ENCODE results near the gene AATF. TPM values are rescaled to one million over a fixed set of nuclear protein-coding genes. Genes with fewer than 3 reads are reported as not detected.

The AATF gene
- total RNA-seq, 1 donor from 2014 or later: 54.5 TPM

DNA sequence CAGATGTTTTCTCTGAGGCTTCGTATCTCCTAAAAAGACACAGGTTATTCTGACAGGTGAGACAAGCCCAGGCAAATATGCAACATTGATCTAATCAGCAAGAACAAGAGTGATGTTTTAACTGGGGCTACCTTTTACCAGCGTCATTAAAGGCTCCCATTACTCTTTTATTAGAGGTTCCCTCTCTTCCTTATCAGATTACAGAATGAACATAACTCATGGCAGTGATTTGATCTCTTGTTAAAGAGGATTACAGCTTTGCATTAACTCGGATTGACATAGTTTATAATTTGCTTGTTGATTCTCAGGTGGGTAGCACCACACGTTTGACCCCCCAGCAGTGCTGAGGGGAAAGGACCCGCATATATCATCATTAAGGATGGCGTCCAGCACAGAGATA is 90.5 kb downstream of the AATF start:
- Histone ChIP-seq H3K4me3 (ENCODE audit: low read depth, low read length) (no peak overlapping the region), H3K36me3 (ENCODE audit: control insufficient read depth, insufficient read depth, low read length) (no peaks in the 10 kb centered on the region), H3K27me3 (ENCODE audit: control insufficient read depth, insufficient read depth, low read length) (no peaks in the 10 kb centered on the region)
- TF ChIP-seq, protein P1, sequence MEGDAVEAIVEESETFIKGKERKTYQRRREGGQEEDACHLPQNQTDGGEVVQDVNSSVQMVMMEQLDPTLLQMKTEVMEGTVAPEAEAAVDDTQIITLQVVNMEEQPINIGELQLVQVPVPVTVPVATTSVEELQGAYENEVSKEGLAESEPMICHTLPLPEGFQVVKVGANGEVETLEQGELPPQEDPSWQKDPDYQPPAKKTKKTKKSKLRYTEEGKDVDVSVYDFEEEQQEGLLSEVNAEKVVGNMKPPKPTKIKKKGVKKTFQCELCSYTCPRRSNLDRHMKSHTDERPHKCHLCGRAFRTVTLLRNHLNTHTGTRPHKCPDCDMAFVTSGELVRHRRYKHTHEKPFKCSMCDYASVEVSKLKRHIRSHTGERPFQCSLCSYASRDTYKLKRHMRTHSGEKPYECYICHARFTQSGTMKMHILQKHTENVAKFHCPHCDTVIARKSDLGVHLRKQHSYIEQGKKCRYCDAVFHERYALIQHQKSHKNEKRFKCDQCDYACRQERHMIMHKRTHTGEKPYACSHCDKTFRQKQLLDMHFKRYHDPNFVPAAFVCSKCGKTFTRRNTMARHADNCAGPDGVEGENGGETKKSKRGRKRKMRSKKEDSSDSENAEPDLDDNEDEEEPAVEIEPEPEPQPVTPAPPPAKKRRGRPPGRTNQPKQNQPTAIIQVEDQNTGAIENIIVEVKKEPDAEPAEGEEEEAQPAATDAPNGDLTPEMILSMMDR (IDR thresholded peaks at IDR 0.05; ENCODE audit: insufficient read depth, low read length, poor library complexity, severe bottlenecking): no peak
- no peak for DNase-seq (ENCODE audit: low read depth)

DNA sequence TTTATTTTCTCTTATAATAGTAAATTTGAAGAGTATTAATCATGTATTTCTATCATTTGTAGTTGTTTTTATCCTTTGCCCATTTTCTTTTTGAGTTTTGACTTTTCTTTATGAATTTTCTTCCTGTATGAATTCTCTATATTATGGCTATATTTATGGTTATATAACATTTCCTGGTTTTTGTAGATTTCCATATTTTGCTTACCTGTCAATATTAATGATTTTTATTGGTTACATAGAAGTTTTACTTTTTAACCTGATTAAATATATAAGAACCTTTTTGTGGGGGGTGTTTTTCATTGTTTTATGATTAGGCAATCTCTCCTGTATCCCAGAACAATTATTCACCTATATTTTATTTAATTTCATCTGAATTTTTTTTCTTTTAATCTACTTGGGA is 93.2 kb downstream of the AATF start:
- no peak for DNase-seq (ENCODE audit: low read depth)
- Histone ChIP-seq H3K4me3 (ENCODE audit: low read depth, low read length) (no peak overlapping the region), H3K27me3 (ENCODE audit: control insufficient read depth, insufficient read depth, low read length) (no peaks in the 10 kb centered on the region), H3K36me3 (ENCODE audit: control insufficient read depth, insufficient read depth, low read length) (no peaks in the 10 kb centered on the region)
- TF ChIP-seq, protein P1 (IDR thresholded peaks at IDR 0.05; ENCODE audit: insufficient read depth, low read length, poor library complexity, severe bottlenecking): no peak

DNA sequence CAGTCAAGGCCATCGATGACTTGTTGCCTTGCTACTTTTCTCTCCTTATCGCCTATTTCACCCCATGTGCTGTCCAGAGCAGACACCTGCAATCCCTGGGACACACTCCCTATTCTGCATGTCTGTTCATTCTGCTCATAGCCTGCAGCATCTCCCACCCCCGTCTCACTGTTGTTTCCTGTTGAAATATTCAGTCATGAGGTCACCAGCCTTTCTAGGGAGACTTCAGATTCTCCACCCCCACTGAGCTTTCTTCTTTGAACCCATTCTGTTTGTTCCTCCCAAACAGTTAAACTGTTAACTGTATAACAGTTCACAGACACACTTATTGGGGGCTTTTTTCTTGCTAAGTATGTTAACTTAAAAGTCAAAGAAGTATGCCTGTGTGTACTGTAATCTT is 94.4 kb downstream of the AATF start:
- no peak overlapping the region for H3K4me3 ChIP-seq (ENCODE audit: low read depth, low read length)
- TF ChIP-seq, protein P1 (IDR thresholded peaks at IDR 0.05; ENCODE audit: insufficient read depth, low read length, poor library complexity, severe bottlenecking): no peak
- no peaks in the 10 kb centered on the region for H3K27me3 ChIP-seq (ENCODE audit: control insufficient read depth, insufficient read depth, low read length)
- DNase-seq (ENCODE audit: low read depth): no peak
- H3K36me3 ChIP-seq (ENCODE audit: control insufficient read depth, insufficient read depth, low read length): no peaks in the 10 kb centered on the region

DNA sequence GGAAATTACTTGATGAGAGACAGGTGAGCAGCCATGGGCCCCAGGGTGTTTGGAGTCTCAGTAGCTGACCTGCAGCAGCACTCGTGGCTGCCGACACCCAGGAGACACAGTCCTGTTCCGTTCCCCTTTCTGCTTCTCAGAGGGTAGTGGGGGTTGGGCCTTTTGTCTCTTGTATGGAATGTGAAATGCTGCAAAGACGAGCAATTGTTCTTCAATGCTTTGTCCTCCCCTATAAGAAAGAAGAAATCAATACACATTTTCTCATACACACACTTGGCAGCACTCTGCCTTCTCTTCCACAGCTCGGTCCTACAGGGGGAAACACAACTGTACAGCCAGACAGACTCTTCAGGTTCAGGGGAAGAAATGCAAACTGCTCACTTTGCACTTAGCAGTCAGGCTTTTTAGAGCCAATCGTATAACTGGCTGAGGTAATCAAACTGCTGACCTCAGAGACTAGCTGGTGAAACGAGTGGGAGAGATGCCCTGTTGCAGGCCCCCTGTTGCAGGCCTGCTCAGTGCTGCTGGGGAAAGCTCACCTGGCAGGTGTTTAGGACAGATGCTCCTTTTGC is 96.7 kb downstream of the AATF start:
- TF ChIP-seq, protein P1 (IDR thresholded peaks at IDR 0.05; ENCODE audit: insufficient read depth, low read length, poor library complexity, severe bottlenecking): no peak
- H3K36me3 ChIP-seq (ENCODE audit: control insufficient read depth, insufficient read depth, low read length): no peaks in the 10 kb centered on the region
- no peak for DNase-seq (ENCODE audit: low read depth)
- no peaks in the 10 kb centered on the region for H3K27me3 ChIP-seq (ENCODE audit: control insufficient read depth, insufficient read depth, low read length)
- no peak overlapping the region for H3K4me3 ChIP-seq (ENCODE audit: low read depth, low read length)

DNA sequence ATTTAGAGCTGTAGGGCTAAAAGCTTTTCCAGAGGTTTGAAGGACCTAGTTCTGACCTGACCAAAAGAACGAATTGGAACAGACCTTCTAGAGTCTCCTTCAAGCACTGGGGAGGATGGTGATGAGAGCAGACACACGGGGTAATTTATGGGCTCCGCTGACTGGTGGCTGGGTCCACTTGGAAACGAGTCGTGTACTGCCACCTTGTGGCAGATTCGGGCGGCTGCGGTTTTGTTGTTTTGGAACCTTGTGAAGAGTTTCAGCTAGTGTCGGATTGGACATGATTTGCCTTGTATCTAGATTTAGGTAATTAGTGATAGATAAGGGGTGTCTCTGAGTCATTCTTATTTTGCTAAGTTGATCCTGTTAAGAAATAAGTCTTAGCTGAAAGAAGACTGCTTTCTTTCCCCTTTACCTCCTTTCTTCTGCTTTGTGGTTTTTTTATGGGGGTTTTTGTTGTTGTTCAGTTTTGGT is 98.9 kb downstream of the AATF start:
- Histone ChIP-seq H3K4me3 (ENCODE audit: low read depth, low read length) (no peak overlapping the region), H3K36me3 (ENCODE audit: control insufficient read depth, insufficient read depth, low read length) (no peaks in the 10 kb centered on the region), H3K27me3 (ENCODE audit: control insufficient read depth, insufficient read depth, low read length) (no peaks in the 10 kb centered on the region)
- peak; percentile 48 for DNase-seq (ENCODE audit: low read depth)
- TF ChIP-seq, protein P1 (IDR thresholded peaks at IDR 0.05; ENCODE audit: insufficient read depth, low read length, poor library complexity, severe bottlenecking): peak; percentile 88

DNA sequence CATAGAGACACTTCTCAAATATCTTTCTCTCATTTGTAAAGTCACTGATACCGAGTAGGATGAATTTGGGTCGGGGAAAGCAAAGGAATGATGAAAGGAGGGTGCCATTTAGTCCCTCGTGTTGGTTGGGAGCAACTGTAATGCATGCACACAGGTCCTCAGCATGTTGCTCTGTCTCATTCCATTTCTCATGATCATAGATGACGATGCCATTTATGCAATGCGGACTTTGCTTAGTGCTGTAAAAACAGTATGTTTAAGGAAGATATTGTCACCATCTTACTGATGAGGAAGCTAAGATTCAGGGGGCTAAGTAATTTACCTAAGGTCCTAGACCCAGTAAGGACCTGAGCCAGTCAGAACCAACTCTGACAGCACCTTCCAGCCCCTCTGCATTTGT is 100.1 kb downstream of the AATF start:
- Histone ChIP-seq H3K36me3 (ENCODE audit: control insufficient read depth, insufficient read depth, low read length) (no peaks in the 10 kb centered on the region), H3K27me3 (ENCODE audit: control insufficient read depth, insufficient read depth, low read length) (no peaks in the 10 kb centered on the region), H3K4me3 (ENCODE audit: low read depth, low read length) (no peak overlapping the region)
- TF ChIP-seq, protein P1 (IDR thresholded peaks at IDR 0.05; ENCODE audit: insufficient read depth, low read length, poor library complexity, severe bottlenecking): no peak
- DNase-seq (ENCODE audit: low read depth): no peak
